Heart left ventricle (tissue), 16 donors: Measurements from ENCODE around the gene ZMIZ1. TPM values are rescaled to one million over a fixed set of nuclear protein-coding genes. Genes with fewer than 3 reads are reported as not detected.

Experiments used
- ATAC-seq, 4 donors: fragments of 200-7000 bp; cut with Tn5 transposase; one replicate each; pipeline ENCODE4 v1.9.1; 2020 to 2022; ENCODE audit warnings: moderate library complexity in 4 of 4, mild to moderate bottlenecking in 3 of 4, moderate number of reproducible peaks in 1 of 4
- DNase-seq, 5 donors: peaks; one replicate each; pipeline ENCODE4 v3.0.0-alpha.2; 2020
- H3K27ac ChIP-seq, 12 donors: fragments of 200-600 bp; sonication (generic) in 4 of 12; one replicate each; pipeline versions ENCODE4 v1.5.0 to v1.8.0; 2016 to 2022; ENCODE audit warnings: mild to moderate bottlenecking in 2 of 12
- H3K27me3 ChIP-seq, 9 donors: fragments of 200-600 bp; sonication (generic) in 2 of 9; one replicate each; pipeline versions ENCODE4 v1.5.1 to v1.8.0; 2016 to 2022; ENCODE audit warnings: mild to moderate bottlenecking in 3 of 9
- H3K36me3 ChIP-seq, 9 donors: fragments of 200-600 bp; sonication (generic) in 2 of 9; one replicate each; pipeline versions ENCODE4 v1.5.0 to v1.8.0; 2018 to 2022; ENCODE audit warnings: mild to moderate bottlenecking in 2 of 9
- H3K4me1 ChIP-seq, 12 donors: fragments of 200-600 bp; sonication (generic) in 4 of 12; one replicate each; pipeline versions ENCODE4 v1.5.0 to v1.8.0; 2016 to 2022; ENCODE audit warnings: mild to moderate bottlenecking in 3 of 12
- H3K4me3 ChIP-seq, 12 donors: fragments of 200-600 bp; sonication (generic) in 4 of 12; one replicate each; pipeline versions ENCODE4 v1.5.0 to v1.8.0; 2017 to 2022; ENCODE audit warnings: mild to moderate bottlenecking in 9 of 12, moderate library complexity in 4 of 12
- H3K9me3 ChIP-seq, 12 donors: fragments of 200-600 bp; sonication (generic) in 4 of 12; one replicate each; pipeline versions ENCODE4 v1.5.0 to v1.8.0; 2016 to 2022; ENCODE audit warnings: mild to moderate bottlenecking in 1 of 12
- POLR2A ChIP-seq, 2 donors: fragments of 450-650 bp; IDR thresholded peaks; one replicate each; pipeline ENCODE4 v1.6.1; 2017; ENCODE audit warnings: antibody characterized with exemption in 2 of 2, mild to moderate bottlenecking in 2 of 2, moderate library complexity in 2 of 2
- WGBS, 4 donors: extraction: QIAGEN DNeasy Blood & Tissue Kit in 2 of 4; methylation state at CpG; one replicate each; pipeline versions ENCODE4 v1.1.5 to v1.1.7; 2013 to 2018; 5-methylcytosine and 5-hydroxymethylcytosine counted together
- intact Hi-C, 10 donors: fragments of 100-400 bp; cut with DNase I; formaldehyde crosslinking; loops; one replicate each; pipeline versions ENCODE4 v1.11.1 to v1.14.2; 2022
- polyA plus RNA-seq, 2 donors: library from polyadenylated mRNA; stranded (reverse); fragments of 200-250 nt; gene quantifications; one replicate each; pipeline ENCODE4 v1.2.3, GENCODE V29; 2013
- total RNA-seq, 9 donors: library from RNA; depleted of rRNA in 2 of 9; stranded (reverse); fragments of >200 nt in 2 of 9; fragmentation: NEBNext Ultra II Directional in 3 of 9; extraction: Animal tissue kit (Norgen Biotek cat#: 25700) in 3 of 9; gene quantifications; one replicate each; pipeline versions ENCODE4 v1.1.0 to v1.2.4, GENCODE V29; 2016 to 2023
- TF ChIP-seq, protein P1 (sequence below), 12 donors: fragments of 200-600 bp; sonication (generic) in 4 of 12; IDR thresholded peaks; one replicate each; pipeline versions ENCODE4 v1.5.0 to v1.8.0; 2018 to 2022; ENCODE audit warnings: antibody characterized with exemption in 12 of 12, mild to moderate bottlenecking in 5 of 12
- donor health status: ischemic (EF 13 %, LVEDD 7.1; RV severe dilation, severe dysfunction).
- donor health status: healthy with polysubstance abuse.
- donor health status: DM: no; HTN: yes; CAD: no.
- donor health status: DM: no; HTN: no; CAD: no.
- donor health status: ischemic (EF 25% LVEDD 6.9; RV normal size, moderate dysfunction).
- donor health status: ischemic (EF 25% LVEDD 5.7; RV mildly dilated, moderate dysfunction).
- donor health status: healthy.
- donor health status: DM: yes; HTN: yes; CAD: no.
- donor health status: ischemic (EF 35%, LVEDD 5.7; RV mildly dilated, moderate dysfunction).
- donor health status: nonischemic (EF 11% LVEDD 7.7; RV severe dilation, severe dysfunction).
- donor health status: DM: yes; HTN: yes; CAD: no.
- donor health status: PGD.
- donor health status: ischemic (EF 29% LVEDD 5.4; RV normal size, mild dysfunction).
- donor health status: nonischemic (EF 23%, LVEDD 6.1; RV moderate dilation, normal function).

ZMIZ1 gene
- total and polyA plus RNA-seq, 11 donors = 19.7 to 75.4 (median 49.2) TPM

- Histone ChIP-seq H3K4me3 (no peak overlapping the region), H3K27me3 (no peaks in the 10 kb centered on the region), H3K27ac (peak overlapping the region in 10 of 12 donors; percentile 15 to 97 (median 25)), H3K9me3 (no peaks in the 10 kb centered on the region), H3K4me1 (peaks cover 4 to 98% (median 55%) of the 10 kb centered on the region in 12 donors), H3K36me3 (peaks cover 0 to 86% (median 62%) of the 10 kb centered on the region in 9 donors)
- intact Hi-C loops = no loop called here
- peak in 1 of 5 donors; percentile 58 for DNase-seq
- WGBS, 4 donors = 56 to 79% (median 64%) methylated on average over 5 to 8 of the region's 8 CpGs
- no peak for TF ChIP-seq POLR2A (IDR thresholded peaks at IDR 0.05)
- TF ChIP-seq, protein P1, sequence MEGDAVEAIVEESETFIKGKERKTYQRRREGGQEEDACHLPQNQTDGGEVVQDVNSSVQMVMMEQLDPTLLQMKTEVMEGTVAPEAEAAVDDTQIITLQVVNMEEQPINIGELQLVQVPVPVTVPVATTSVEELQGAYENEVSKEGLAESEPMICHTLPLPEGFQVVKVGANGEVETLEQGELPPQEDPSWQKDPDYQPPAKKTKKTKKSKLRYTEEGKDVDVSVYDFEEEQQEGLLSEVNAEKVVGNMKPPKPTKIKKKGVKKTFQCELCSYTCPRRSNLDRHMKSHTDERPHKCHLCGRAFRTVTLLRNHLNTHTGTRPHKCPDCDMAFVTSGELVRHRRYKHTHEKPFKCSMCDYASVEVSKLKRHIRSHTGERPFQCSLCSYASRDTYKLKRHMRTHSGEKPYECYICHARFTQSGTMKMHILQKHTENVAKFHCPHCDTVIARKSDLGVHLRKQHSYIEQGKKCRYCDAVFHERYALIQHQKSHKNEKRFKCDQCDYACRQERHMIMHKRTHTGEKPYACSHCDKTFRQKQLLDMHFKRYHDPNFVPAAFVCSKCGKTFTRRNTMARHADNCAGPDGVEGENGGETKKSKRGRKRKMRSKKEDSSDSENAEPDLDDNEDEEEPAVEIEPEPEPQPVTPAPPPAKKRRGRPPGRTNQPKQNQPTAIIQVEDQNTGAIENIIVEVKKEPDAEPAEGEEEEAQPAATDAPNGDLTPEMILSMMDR (IDR thresholded peaks at IDR 0.05) = no peak
- ATAC-seq = peak in 3 of 4 donors; percentile 11 to 34 (median 26)
Measured at GRCh38 chr10:79123547-79123963, 54.8 kb downstream of the ZMIZ1 start.

DNA sequence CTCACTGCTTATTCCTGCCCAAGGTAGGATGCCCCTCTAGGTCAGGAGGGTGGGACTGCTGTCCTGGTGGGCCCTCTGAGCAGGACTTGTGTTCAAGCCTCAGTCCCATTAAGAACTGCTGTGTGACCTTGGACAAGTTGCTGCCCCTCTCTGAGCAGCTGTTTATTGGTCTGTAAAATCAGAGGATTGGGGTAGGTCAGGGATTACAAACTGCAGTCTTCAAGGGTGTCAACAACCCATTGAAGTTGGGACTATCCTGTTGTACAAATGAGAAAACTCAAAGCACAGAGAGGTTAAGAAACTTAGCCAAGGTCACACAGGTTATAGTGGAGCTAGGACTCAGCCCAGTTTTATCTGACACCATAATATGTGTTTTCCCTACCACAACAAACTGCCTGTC lies 55.3 kb downstream of the ZMIZ1 start:
- Histone ChIP-seq H3K36me3 (peaks cover 0 to 81% (median 59%) of the 10 kb centered on the region in 9 donors), H3K27ac (peak overlapping the region in 9 of 12 donors; percentile 15 to 97 (median 25)), H3K9me3 (no peaks in the 10 kb centered on the region), H3K4me1 (peaks cover 4 to 98% (median 55%) of the 10 kb centered on the region in 12 donors), H3K27me3 (no peaks in the 10 kb centered on the region), H3K4me3 (no peak overlapping the region)
- ATAC-seq (no peak), DNase-seq (no peak)
- intact Hi-C loops = no loop called here
- TF ChIP-seq, protein P1 (IDR thresholded peaks at IDR 0.05) = no peak
- TF ChIP-seq POLR2A (IDR thresholded peaks at IDR 0.05) = no peak

GRCh38 chr10:79125092-79125491 lies 56.3 kb downstream of the ZMIZ1 start:
- Histone ChIP-seq H3K4me3 (no peak overlapping the region), H3K27ac (peak overlapping the region in 6 of 12 donors; percentile 19 to 97 (median 58)), H3K27me3 (no peaks in the 10 kb centered on the region), H3K4me1 (peaks cover 8 to 99% (median 62%) of the 10 kb centered on the region in 12 donors), H3K36me3 (peaks cover 0 to 71% (median 50%) of the 10 kb centered on the region in 9 donors), H3K9me3 (no peaks in the 10 kb centered on the region)
- intact Hi-C loops = no loop called here
- WGBS, 4 donors = 76 to 81% (median 78%) methylated on average over 3 to 7 of the region's 7 CpGs
- DNase-seq = no peak
- TF ChIP-seq POLR2A (IDR thresholded peaks at IDR 0.05) = no peak
- TF ChIP-seq, protein P1 (IDR thresholded peaks at IDR 0.05) = no peak
- no peak for ATAC-seq

DNA sequence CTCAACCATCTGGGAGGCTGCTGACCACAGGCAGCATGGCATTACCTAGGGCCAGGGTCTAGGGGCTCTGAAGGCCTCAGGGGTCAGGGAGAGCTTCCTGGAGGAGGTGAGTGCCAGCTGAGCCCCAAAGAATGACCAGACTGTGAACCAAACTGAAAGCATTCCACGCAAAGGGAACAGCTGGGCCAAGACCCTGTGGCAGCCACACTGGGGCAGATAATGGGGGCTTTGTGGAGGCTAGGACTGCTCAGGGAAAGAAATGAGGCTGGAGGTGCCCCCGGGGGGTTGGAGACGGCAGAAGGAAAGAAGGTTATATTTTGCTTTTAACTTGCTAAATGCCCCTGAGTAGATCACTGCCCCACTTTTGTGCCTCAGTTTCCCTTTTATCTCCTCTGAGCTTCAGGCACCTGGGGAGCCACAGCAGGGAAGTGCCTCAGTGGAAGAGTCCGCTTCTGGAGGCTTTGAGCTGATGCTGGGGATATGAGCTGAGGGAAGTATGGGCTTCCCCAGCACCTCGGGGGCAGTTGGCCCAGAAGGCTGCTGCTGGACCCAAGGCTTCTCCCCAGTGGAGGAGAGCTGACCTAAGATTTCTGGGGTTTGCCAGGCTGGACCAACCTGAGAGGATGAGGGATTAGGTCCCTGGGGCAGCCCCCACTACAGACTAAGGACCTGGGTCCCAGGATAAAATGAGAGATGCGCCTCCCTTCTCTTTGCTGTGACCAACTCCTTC lies 57.8 kb downstream of the ZMIZ1 start:
- TF ChIP-seq POLR2A (IDR thresholded peaks at IDR 0.05) = no peak
- TF ChIP-seq, protein P1 (IDR thresholded peaks at IDR 0.05) = no peak
- Histone ChIP-seq H3K36me3 (peaks cover 0 to 66% (median 36%) of the 10 kb centered on the region in 9 donors), H3K4me1 (peaks cover 8 to 99% (median 66%) of the 10 kb centered on the region in 12 donors), H3K27me3 (no peaks in the 10 kb centered on the region), H3K4me3 (no peak overlapping the region), H3K27ac (peak overlapping the region in 11 of 12 donors; percentile 2 to 97 (median 69)), H3K9me3 (no peaks in the 10 kb centered on the region)
- DNase-seq = no peak
- intact Hi-C loops = no loop called here
- no peak for ATAC-seq
- 87 to 91% (median 90%) methylated on average over 6 of the region's 6 CpGs for WGBS, 4 donors
